Measurements from ENCODE around the gene PSMB7.

PSMB7 gene

GRCh38 chr9:124308606-124309491 is 106.4 kb downstream of the PSMB7 start:
- Histone ChIP-seq H3K4me3 (ENCODE audit: low read length, poor library complexity, severe bottlenecking) (no peak overlapping the region), H2AFZ (ENCODE audit: low read length) (no peak overlapping the region), H3K4me1 (ENCODE audit: insufficient read depth, low read length, poor library complexity, severe bottlenecking) (no peaks in the 10 kb centered on the region), H3K9me2 (replicated peaks; ENCODE audit: low read depth, low read length) (no peaks in the 10 kb centered on the region), H3K9ac (ENCODE audit: low read depth, low read length, poor library complexity, severe bottlenecking) (no peak overlapping the region), H3K27me3 (ENCODE audit: insufficient read depth, low read length, poor library complexity, severe bottlenecking) (no peaks in the 10 kb centered on the region), H4K20me1 (ENCODE audit: insufficient read depth, low read length, poor library complexity, severe bottlenecking) (no peaks in the 10 kb centered on the region), H3F3A (ENCODE audit: low read depth) (no peaks in the 10 kb centered on the region), H3K9me3 (ENCODE audit: insufficient read depth, low read depth, low read length) (no peaks in the 10 kb centered on the region), H3K79me2 (ENCODE audit: insufficient read depth, low read length) (no peaks in the 10 kb centered on the region), H3K4me2 (ENCODE audit: low read depth, low read length, poor library complexity, severe bottlenecking) (no peak overlapping the region), H3K36me3 (ENCODE audit: insufficient read depth, low read length) (no peaks in the 10 kb centered on the region)
- TF ChIP-seq CTCF (conservative IDR thresholded peaks at IDR 0.05; ENCODE audit: low read length) (no peak), EZH2phosphoT487 (IDR thresholded peaks at IDR 0.05; ENCODE audit: borderline replicate concordance) (no peak)

GRCh38 chr9:124307379-124308030 is 107.7 kb downstream of the PSMB7 start:
- Histone ChIP-seq H3F3A (ENCODE audit: low read depth) (no peaks in the 10 kb centered on the region), H3K36me3 (ENCODE audit: insufficient read depth, low read length) (no peaks in the 10 kb centered on the region), H3K9me2 (replicated peaks; ENCODE audit: low read depth, low read length) (no peaks in the 10 kb centered on the region), H3K4me2 (ENCODE audit: low read depth, low read length, poor library complexity, severe bottlenecking) (no peak overlapping the region), H3K4me1 (ENCODE audit: insufficient read depth, low read length, poor library complexity, severe bottlenecking) (no peaks in the 10 kb centered on the region), H3K79me2 (ENCODE audit: insufficient read depth, low read length) (no peaks in the 10 kb centered on the region), H3K27me3 (ENCODE audit: insufficient read depth, low read length, poor library complexity, severe bottlenecking) (no peaks in the 10 kb centered on the region), H4K20me1 (ENCODE audit: insufficient read depth, low read length, poor library complexity, severe bottlenecking) (no peaks in the 10 kb centered on the region), H3K4me3 (ENCODE audit: low read length, poor library complexity, severe bottlenecking) (no peak overlapping the region), H2AFZ (ENCODE audit: low read length) (no peak overlapping the region), H3K9me3 (ENCODE audit: insufficient read depth, low read depth, low read length) (no peaks in the 10 kb centered on the region), H3K9ac (ENCODE audit: low read depth, low read length, poor library complexity, severe bottlenecking) (no peak overlapping the region)
- TF ChIP-seq EZH2phosphoT487 (IDR thresholded peaks at IDR 0.05; ENCODE audit: borderline replicate concordance) (no peak), CTCF (conservative IDR thresholded peaks at IDR 0.05; ENCODE audit: low read length) (no peak)

GRCh38 chr9:124306098-124306735 is 109.0 kb downstream of the PSMB7 start:
- Histone ChIP-seq H3K79me2 (ENCODE audit: insufficient read depth, low read length) (no peaks in the 10 kb centered on the region), H3K9me3 (ENCODE audit: insufficient read depth, low read depth, low read length) (no peaks in the 10 kb centered on the region), H4K20me1 (ENCODE audit: insufficient read depth, low read length, poor library complexity, severe bottlenecking) (no peaks in the 10 kb centered on the region), H3K27me3 (ENCODE audit: insufficient read depth, low read length, poor library complexity, severe bottlenecking) (no peaks in the 10 kb centered on the region), H3K9me2 (replicated peaks; ENCODE audit: low read depth, low read length) (no peaks in the 10 kb centered on the region), H3K4me3 (ENCODE audit: low read length, poor library complexity, severe bottlenecking) (no peak overlapping the region), H2AFZ (ENCODE audit: low read length) (no peak overlapping the region), H3K4me1 (ENCODE audit: insufficient read depth, low read length, poor library complexity, severe bottlenecking) (no peaks in the 10 kb centered on the region), H3K4me2 (ENCODE audit: low read depth, low read length, poor library complexity, severe bottlenecking) (no peak overlapping the region), H3K9ac (ENCODE audit: low read depth, low read length, poor library complexity, severe bottlenecking) (no peak overlapping the region), H3K36me3 (ENCODE audit: insufficient read depth, low read length) (no peaks in the 10 kb centered on the region), H3F3A (ENCODE audit: low read depth) (no peaks in the 10 kb centered on the region)
- TF ChIP-seq EZH2phosphoT487 (IDR thresholded peaks at IDR 0.05; ENCODE audit: borderline replicate concordance) (no peak), CTCF (conservative IDR thresholded peaks at IDR 0.05; ENCODE audit: low read length) (no peak)
